H9 (cell line): ENCODE data around the gene GABBR2. TPM values are rescaled to one million over a fixed set of nuclear protein-coding genes. Genes with fewer than 3 reads are reported as not detected.

Source experiments
- DNase-seq: peaks from one replicate; pipeline ENCODE4 v3.0.0-alpha.2; 2017
- H2AFZ ChIP-seq: one replicate; pipeline ENCODE4 v1.6.1; 2013; ENCODE audit warnings: mild to moderate bottlenecking, low read length, control low read depth, moderate library complexity
- H2AK5ac ChIP-seq: 2 replicates; pipeline ENCODE4 v1.6.1; 2013; ENCODE audit warnings: low read length, control low read depth, mixed read lengths; ENCODE audit not compliant: insufficient read length
- H2BK120ac ChIP-seq: one replicate; pipeline ENCODE4 v1.6.1; 2013; ENCODE audit warnings: low read depth, mild to moderate bottlenecking, low read length, control low read depth, inconsistent platforms; ENCODE audit not compliant: poor library complexity, severe bottlenecking
- H2BK12ac ChIP-seq: 2 replicates; pipeline ENCODE4 v1.6.1; 2013; ENCODE audit warnings: low read length, control low read depth, mixed read lengths, low read depth; ENCODE audit not compliant: insufficient read length
- H2BK15ac ChIP-seq: 2 replicates; pipeline ENCODE4 v1.6.1; 2013; ENCODE audit warnings: low read depth, low read length, control low read depth
- H2BK20ac ChIP-seq: one replicate; pipeline ENCODE4 v1.6.1; 2013; ENCODE audit warnings: low read depth, mild to moderate bottlenecking, low read length, control low read depth, inconsistent platforms; ENCODE audit not compliant: poor library complexity, severe bottlenecking
- H2BK5ac ChIP-seq: 2 replicates; pipeline ENCODE4 v1.6.1; 2013; ENCODE audit warnings: low read length, control low read depth, mixed read lengths; ENCODE audit not compliant: insufficient read length
- H3K14ac ChIP-seq: 2 replicates; pipeline ENCODE4 v1.6.1; 2013; ENCODE audit warnings: low read length, control low read depth; ENCODE audit not compliant: insufficient read depth
- H3K18ac ChIP-seq: 2 replicates; pipeline ENCODE4 v1.6.1; 2013; ENCODE audit warnings: low read depth, mild to moderate bottlenecking, mixed read lengths, low read length, control low read depth; ENCODE audit not compliant: insufficient read length
- H3K23ac ChIP-seq: 2 replicates; pipeline ENCODE4 v1.6.1; 2013; ENCODE audit warnings: low read length, control low read depth, mixed read lengths, low read depth; ENCODE audit not compliant: insufficient read length
- H3K23me2 ChIP-seq: 2 replicates; pipeline ENCODE4 v1.6.1; 2013; ENCODE audit warnings: low read depth, mild to moderate bottlenecking, mixed read lengths, low read length, control low read depth; ENCODE audit not compliant: insufficient read length, poor library complexity, severe bottlenecking
- H3K27ac ChIP-seq: 2 replicates; pipeline ENCODE4 v1.5.1; 2013; ENCODE audit warnings: low read length, control low read depth, mixed read lengths, low read depth; ENCODE audit not compliant: insufficient read length
- H3K27me3 ChIP-seq: 2 replicates; pipeline ENCODE4 v1.6.1; 2013; ENCODE audit warnings: low read length, control low read depth, inconsistent platforms; ENCODE audit not compliant: insufficient read depth
- H3K4ac ChIP-seq: 2 replicates; pipeline ENCODE4 v1.6.1; 2013; ENCODE audit warnings: low read depth, mild to moderate bottlenecking, control low read depth, inconsistent platforms, low read length, moderate library complexity
- H3K4me1 ChIP-seq: 2 replicates; pipeline ENCODE4 v1.6.1; 2013; ENCODE audit warnings: low read length, control low read depth, inconsistent platforms; ENCODE audit not compliant: insufficient read depth
- H3K4me2 ChIP-seq: 2 replicates; pipeline ENCODE4 v1.6.1; 2013; ENCODE audit warnings: low read length, control low read depth, mixed read lengths; ENCODE audit not compliant: insufficient read length, insufficient read depth
- H3K56ac ChIP-seq: 2 replicates; pipeline ENCODE4 v1.6.1; 2013; ENCODE audit warnings: low read depth, mild to moderate bottlenecking, mixed read lengths, low read length, control low read depth; ENCODE audit not compliant: insufficient read length
- H3K79me1 ChIP-seq: 2 replicates; pipeline ENCODE4 v1.6.1; 2013; ENCODE audit warnings: low read depth, mild to moderate bottlenecking, moderate library complexity, low read length, control low read depth, inconsistent platforms; ENCODE audit not compliant: insufficient read depth, poor library complexity, severe bottlenecking
- H3K79me2 ChIP-seq: 2 replicates; pipeline ENCODE4 v1.6.1; 2013; ENCODE audit warnings: low read length, control low read depth, inconsistent platforms; ENCODE audit not compliant: insufficient read depth
- H3K9ac ChIP-seq: 2 replicates; pipeline ENCODE4 v1.6.1; 2013; ENCODE audit warnings: low read length, control low read depth, mixed read lengths; ENCODE audit not compliant: insufficient read length; ENCODE audit errors: extremely low read depth
- H3K9me3 ChIP-seq: one replicate; pipeline ENCODE4 v1.6.1; 2013; ENCODE audit warnings: low read depth, low read length, inconsistent platforms; ENCODE audit not compliant: control insufficient read depth
- H3T11ph ChIP-seq: one replicate; pipeline ENCODE4 v1.6.1; 2013; ENCODE audit warnings: mild to moderate bottlenecking, low read length, control low read depth, inconsistent platforms
- H4K20me1 ChIP-seq: one replicate; pipeline ENCODE4 v1.6.1; 2013; ENCODE audit not compliant: control insufficient read depth, insufficient read length, insufficient read depth
- H4K5ac ChIP-seq: 2 replicates; pipeline ENCODE4 v1.6.1; 2013; ENCODE audit warnings: low read depth, mild to moderate bottlenecking, mixed read lengths, low read length, control low read depth; ENCODE audit not compliant: insufficient read length
- H4K8ac ChIP-seq: replicated peaks from 2 replicates; pipeline ENCODE4 v1.6.1; 2013; ENCODE audit warnings: low read length, control low read depth, mixed read lengths, low read depth; ENCODE audit not compliant: insufficient read length
- H4K91ac ChIP-seq: 2 replicates; pipeline ENCODE4 v1.6.1; 2013; ENCODE audit warnings: low read depth, mild to moderate bottlenecking, moderate library complexity, mixed read lengths, low read length, control low read depth; ENCODE audit not compliant: insufficient read length
- H3K27ac Mint-ChIP-seq, 3 experiments: 2 replicates in 2 of 3; 3 replicates in 1 of 3; pipeline ENCODE4 v1.8.0; 2020 to 2021; ENCODE audit warnings: mixed read lengths in 3 of 3, mild to moderate bottlenecking in 1 of 3, moderate library complexity in 1 of 3
- H3K27me3 Mint-ChIP-seq: 2 replicates; pipeline ENCODE4 v1.8.0; 2021; ENCODE audit warnings: low read depth, mild to moderate bottlenecking, moderate library complexity, mixed read lengths
- H3K36me3 Mint-ChIP-seq, 3 experiments: 2 replicates in 2 of 3; 3 replicates in 1 of 3; pipeline ENCODE4 v1.8.0; 2020 to 2021; ENCODE audit warnings: low read depth in 3 of 3, mixed read lengths in 3 of 3; ENCODE audit not compliant: insufficient read depth in 1 of 3
- H3K4me1 Mint-ChIP-seq, 2 experiments: 2 replicates each; pipeline ENCODE4 v1.8.0; 2020; ENCODE audit warnings: mixed read lengths in 2 of 2
- H3K4me3 Mint-ChIP-seq, 2 experiments: 2 replicates in 1 of 2; 3 replicates in 1 of 2; pipeline ENCODE4 v1.8.0; 2020 to 2021; ENCODE audit warnings: mild to moderate bottlenecking in 2 of 2, mixed read lengths in 2 of 2, moderate library complexity in 1 of 2
- H3K9me3 Mint-ChIP-seq, 2 experiments: 2 replicates in 1 of 2; 3 replicates in 1 of 2; pipeline ENCODE4 v1.8.0; 2020; ENCODE audit warnings: mild to moderate bottlenecking in 2 of 2, mixed read lengths in 2 of 2, moderate library complexity in 1 of 2
- WGBS: extraction: QIAGEN DNeasy Blood & Tissue Kit; methylation state at CpG from one replicate; pipeline ENCODE4 v1.1.7; 2013; ENCODE audit warnings: missing lambda C conversion rate, low lambda C conversion rate, mixed read lengths; ENCODE audit not compliant: insufficient read length; ENCODE audit errors: extremely low coverage; 5-methylcytosine and 5-hydroxymethylcytosine counted together
- total RNA-seq: library from RNA; stranded (reverse); gene quantifications from 2 replicates; pipeline ENCODE4 v1.2.1, GENCODE V29; 2021
- TF ChIP-seq, protein P1 (sequence below): fragments of 200-600 bp; sonication (generic); conservative IDR thresholded peaks from 3 replicates; pipeline ENCODE4 v1.8.0; 2021; ENCODE audit warnings: antibody characterized with exemption, mild to moderate bottlenecking

GABBR2 gene
- total RNA-seq, 1 experiment from 2014 or later = 0.66 TPM

DNA sequence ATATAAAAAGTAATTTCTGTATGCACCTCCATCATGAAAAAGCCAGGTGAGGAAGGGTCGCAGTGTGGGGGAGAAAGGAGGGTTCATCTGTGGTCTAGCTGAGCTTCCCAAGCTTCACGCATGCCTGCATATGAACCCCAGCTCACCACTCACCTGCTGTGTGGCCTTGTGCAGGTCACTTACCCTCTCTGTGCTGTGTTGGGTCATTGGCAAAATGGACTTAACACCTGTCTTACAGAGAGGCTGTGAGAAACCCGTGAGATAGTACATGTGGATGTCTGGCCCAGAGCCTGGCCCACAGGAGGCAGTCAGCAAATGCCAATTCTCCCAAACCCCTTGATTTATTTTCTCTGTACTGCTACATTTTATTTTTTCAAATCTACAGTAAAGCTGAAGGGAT lies 88.9 kb downstream of the GABBR2 start:
- Histone ChIP-seq H3K18ac (no peak overlapping the region), H3K14ac (no peak overlapping the region), H4K8ac (no peak overlapping the region), H3K56ac (no peak overlapping the region), H3T11ph (no peak overlapping the region), H2AFZ (no peak overlapping the region), H3K4me2 (no peak overlapping the region), H3K4ac (no peak overlapping the region), H2BK15ac (no peak overlapping the region), H2BK20ac (no peak overlapping the region), H3K27ac (no peak overlapping the region), H4K91ac (no peak overlapping the region), H2BK120ac (no peak overlapping the region), H3K9ac (no peak overlapping the region), H4K20me1 (no peaks in the 10 kb centered on the region), H2AK5ac (no peak overlapping the region), H3K23ac (no peak overlapping the region), H3K27me3 (no peaks in the 10 kb centered on the region), H3K79me2 (no peaks in the 10 kb centered on the region), H2BK12ac (no peak overlapping the region), H3K9me3 (no peaks in the 10 kb centered on the region), H3K79me1 (no peaks in the 10 kb centered on the region), H4K5ac (no peak overlapping the region), H2BK5ac (no peak overlapping the region), H3K4me1 (no peaks in the 10 kb centered on the region), H3K23me2 (no peaks in the 10 kb centered on the region)
- Mint-ChIP-seq H3K36me3 (no peaks in the 10 kb centered on the region; a peak in 1 of 7 replicates), H3K4me1 (0 out of 4 replicates have a peak, but pooled peaks cover 0 to 3% of the 10 kb centered on the region in 2 experiments), H3K4me3 (no peak overlapping the region), H3K27ac (no peak overlapping the region), H3K27me3 (peaks cover 4% of the 10 kb centered on the region), H3K9me3 (peaks cover 0 to 2% of the 10 kb centered on the region in 2 experiments; a peak in 1 of 5 replicates)
- DNase-seq = no peak
- WGBS = no CpG with 5 or more reads among the region's 3 CpGs
- TF ChIP-seq, protein P1, sequence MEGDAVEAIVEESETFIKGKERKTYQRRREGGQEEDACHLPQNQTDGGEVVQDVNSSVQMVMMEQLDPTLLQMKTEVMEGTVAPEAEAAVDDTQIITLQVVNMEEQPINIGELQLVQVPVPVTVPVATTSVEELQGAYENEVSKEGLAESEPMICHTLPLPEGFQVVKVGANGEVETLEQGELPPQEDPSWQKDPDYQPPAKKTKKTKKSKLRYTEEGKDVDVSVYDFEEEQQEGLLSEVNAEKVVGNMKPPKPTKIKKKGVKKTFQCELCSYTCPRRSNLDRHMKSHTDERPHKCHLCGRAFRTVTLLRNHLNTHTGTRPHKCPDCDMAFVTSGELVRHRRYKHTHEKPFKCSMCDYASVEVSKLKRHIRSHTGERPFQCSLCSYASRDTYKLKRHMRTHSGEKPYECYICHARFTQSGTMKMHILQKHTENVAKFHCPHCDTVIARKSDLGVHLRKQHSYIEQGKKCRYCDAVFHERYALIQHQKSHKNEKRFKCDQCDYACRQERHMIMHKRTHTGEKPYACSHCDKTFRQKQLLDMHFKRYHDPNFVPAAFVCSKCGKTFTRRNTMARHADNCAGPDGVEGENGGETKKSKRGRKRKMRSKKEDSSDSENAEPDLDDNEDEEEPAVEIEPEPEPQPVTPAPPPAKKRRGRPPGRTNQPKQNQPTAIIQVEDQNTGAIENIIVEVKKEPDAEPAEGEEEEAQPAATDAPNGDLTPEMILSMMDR = no peak
